Endothelial cell of umbilical vein (primary cell): ENCODE results near the gene ZNF892.

Experiments
- CTCF ChIP-seq, 2 donors: IDR thresholded peaks; 1 replicate in 1 of 2; 2 replicates in 1 of 2; pipeline ENCODE4 v1.5.1; 2011; ENCODE audit warnings: low read length in 2 of 2, mild to moderate bottlenecking in 2 of 2, moderate library complexity in 2 of 2, control low read depth in 1 of 2, inconsistent platforms in 1 of 2, low read depth in 1 of 2; ENCODE audit not compliant: insufficient read depth in 1 of 2; ENCODE audit errors: extremely low read depth in 1 of 2
- EZH2 ChIP-seq: IDR thresholded peaks from 2 replicates; pipeline ENCODE4 v1.6.1; 2012; ENCODE audit warnings: borderline replicate concordance, low read depth, mild to moderate bottlenecking, moderate library complexity, low read length, inconsistent platforms; ENCODE audit not compliant: severe bottlenecking
- FOS ChIP-seq: IDR thresholded peaks from 2 replicates; pipeline ENCODE4 v1.6.1; 2011; ENCODE audit warnings: mild to moderate bottlenecking, low read length, moderate library complexity, borderline replicate concordance; ENCODE audit not compliant: insufficient read depth
- GATA2 ChIP-seq: IDR thresholded peaks from 2 replicates; pipeline ENCODE4 v1.7.0; 2011; ENCODE audit warnings: low read depth, mild to moderate bottlenecking, moderate library complexity, mixed read lengths, low read length; ENCODE audit not compliant: insufficient read length, insufficient read depth
- JUN ChIP-seq: IDR thresholded peaks from 2 replicates; pipeline ENCODE4 v1.6.1; 2011; ENCODE audit warnings: borderline replicate concordance, low read depth; ENCODE audit not compliant: insufficient read length, insufficient read depth
- MYC ChIP-seq: IDR thresholded peaks from one replicate; pipeline ENCODE4 v1.6.1; 2011; ENCODE audit warnings: mild to moderate bottlenecking, low read depth, low read length
- POLR2A ChIP-seq: IDR thresholded peaks from 2 replicates; pipeline ENCODE4 v1.6.1; 2012; ENCODE audit warnings: low read depth, mild to moderate bottlenecking, control low read depth, low read length
- POLR2AphosphoS5 ChIP-seq: IDR thresholded peaks from 2 replicates; pipeline ENCODE4 v1.6.1; 2012; ENCODE audit warnings: low read depth, mild to moderate bottlenecking, control low read depth, low read length, moderate library complexity; ENCODE audit not compliant: insufficient read depth
- TF ChIP-seq, protein P1 (sequence below): IDR thresholded peaks from 2 replicates; pipeline ENCODE4 v1.6.1; 2011; ENCODE audit not compliant: insufficient read depth, insufficient read length

GRCh38 chr2:95206096-95206495 lies 1.2 kb upstream of the ZNF892 start:
- TF ChIP-seq POLR2A (no peak), CTCF (IDR thresholded peaks at IDR 0.05; ENCODE audit: extremely low read depth in 1 of 2, insufficient read depth in 1 of 2, low read depth in 1 of 2, low read length in 2 of 2) (no peak), POLR2AphosphoS5 (no peak), MYC (no peak), EZH2 (no peak), FOS (no peak), GATA2 (no peak), JUN (no peak)
- TF ChIP-seq, protein P1, sequence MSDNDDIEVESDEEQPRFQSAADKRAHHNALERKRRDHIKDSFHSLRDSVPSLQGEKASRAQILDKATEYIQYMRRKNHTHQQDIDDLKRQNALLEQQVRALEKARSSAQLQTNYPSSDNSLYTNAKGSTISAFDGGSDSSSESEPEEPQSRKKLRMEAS = no peak
